GM18526 (cell line): ENCODE measurements around the gene HSPB6.

Experiments used
- POLR2A ChIP-seq: IDR thresholded peaks from 3 replicates; pipeline ENCODE4 v1.6.1; 2011; ENCODE audit not compliant: insufficient read length; ENCODE audit errors: extremely low read depth

Gene HSPB6

GRCh38 chr19:35720648-35721047, 36.2 kb downstream of the HSPB6 start:
- TF ChIP-seq POLR2A = no peak

- no peak for TF ChIP-seq POLR2A
Measured at GRCh38 chr19:35720163-35720524, 36.7 kb downstream of the HSPB6 start.

- TF ChIP-seq POLR2A = no peak
Measured at GRCh38 chr19:35719402-35720162, 37.2 kb downstream of the HSPB6 start.

GRCh38 chr19:35718345-35719041, 38.3 kb downstream of the HSPB6 start:
- no peak for TF ChIP-seq POLR2A

GRCh38 chr19:35717665-35718344, 39.0 kb downstream of the HSPB6 start, which contains the start of gene KMT2B:
KMT2B (plus strand) TSS chr19:35718003; CDS start chr19:35718019, 16 bp downstream.
- TF ChIP-seq POLR2A = peak; percentile 56

- no peak for TF ChIP-seq POLR2A
Measured at GRCh38 chr19:35716801-35717664, 39.8 kb downstream of the HSPB6 start.

GRCh38 chr19:35715981-35716800, 40.6 kb downstream of the HSPB6 start:
- no peak for TF ChIP-seq POLR2A

- no peak for TF ChIP-seq POLR2A
Measured at GRCh38 chr19:35715355-35715809, 41.4 kb downstream of the HSPB6 start.

- TF ChIP-seq POLR2A = no peak
Measured at GRCh38 chr19:35714601-35715354, 42.1 kb downstream of the HSPB6 start.

- no peak for TF ChIP-seq POLR2A
Measured at GRCh38 chr19:35713904-35714495, 42.8 kb downstream of the HSPB6 start.

- TF ChIP-seq POLR2A = no peak
Measured at GRCh38 chr19:35713506-35713850, 43.4 kb downstream of the HSPB6 start.

- peak; percentile 79 for TF ChIP-seq POLR2A
Measured at GRCh38 chr19:35712567-35713505, 44.0 kb downstream of the HSPB6 start.
